ENCODE measurements around the gene ANO7.

- TF ChIP-seq CTCF (IDR thresholded peaks at IDR 0.05; ENCODE audit: low read length): no peak
- no peak for TF ChIP-seq EZH2 (optimal IDR thresholded peaks at IDR 0.05; ENCODE audit: low read depth, low read length)
These were observed 2.0 kb downstream of the ANO7 start for GRCh38 chr2:241190291-241190981.

Data from MM.1S (cell line).